Measurements from ENCODE around the gene ASXL1.

Gene ASXL1

DNA sequence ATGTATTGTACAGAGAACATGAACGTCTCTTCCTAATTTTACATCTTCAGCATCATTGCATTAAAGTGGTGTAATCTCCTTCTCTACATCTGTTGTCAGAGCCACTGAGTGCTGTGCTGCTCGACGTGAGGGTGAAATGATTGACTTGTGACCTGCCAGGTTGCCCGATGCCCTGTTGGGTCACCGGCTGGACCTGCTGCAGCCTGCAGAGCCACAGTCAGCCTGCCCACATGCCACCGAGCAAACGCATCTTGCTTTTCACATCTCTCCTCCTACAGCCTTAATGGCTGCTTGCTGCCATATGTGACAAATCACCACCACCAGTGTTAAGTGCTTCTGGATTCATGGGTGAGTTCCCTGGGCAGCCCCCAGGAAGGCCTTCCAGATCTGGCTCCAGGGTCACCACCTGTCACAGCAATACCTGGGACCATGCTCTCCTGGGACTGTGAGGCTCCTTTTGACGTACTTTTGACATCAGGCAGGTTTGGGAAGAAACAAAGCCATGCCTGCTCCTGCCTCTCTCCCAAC is 80.3 kb downstream of the ASXL1 start:
- DNase-seq = no peak

- DNase-seq = peak in 3 of 58 donors; percentile 24 to 53 (median 26)
Measured at GRCh38 chr20:32439132-32439829, 81.2 kb downstream of the ASXL1 start.

GRCh38 chr20:32440069-32440757 is 82.1 kb downstream of the ASXL1 start:
- DNase-seq = no peak

DNA sequence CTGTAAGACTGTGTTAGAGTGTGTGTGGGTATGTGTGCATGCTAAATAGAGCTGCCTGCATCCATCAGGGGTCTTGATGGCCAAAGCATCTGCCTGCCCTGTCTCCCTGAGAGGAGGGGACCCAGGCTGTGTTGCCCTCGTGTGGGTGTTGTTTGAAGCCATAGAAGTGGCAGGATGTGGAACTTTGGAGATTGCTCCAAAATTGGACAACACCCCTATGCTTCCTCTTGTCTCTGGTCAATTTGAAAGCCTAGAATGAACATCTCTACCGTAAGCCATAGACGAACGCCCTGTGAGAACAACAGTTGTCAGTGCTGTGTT is 82.6 kb downstream of the ASXL1 start:
- no peak for DNase-seq

DNA sequence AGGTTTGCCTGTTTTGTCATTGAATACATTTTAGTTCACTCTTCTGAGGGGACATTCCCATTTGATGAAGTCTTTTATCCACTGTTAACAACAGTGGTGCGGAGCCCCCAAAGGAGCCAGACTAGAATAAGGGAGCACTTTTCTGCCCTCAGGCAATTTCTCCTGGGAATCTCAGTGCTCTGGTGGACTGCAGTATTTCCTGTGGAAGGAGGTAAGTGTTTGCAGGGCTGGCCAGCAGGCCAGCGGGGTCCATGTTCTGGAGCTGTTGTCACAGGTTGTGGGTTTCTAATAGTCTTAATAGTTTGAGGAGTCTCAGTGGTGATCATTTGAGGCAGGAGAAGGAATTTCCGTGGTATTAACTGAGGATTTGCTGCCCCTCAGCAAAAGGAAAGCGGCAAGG is 83.5 kb downstream of the ASXL1 start:
- no peak for DNase-seq

GRCh38 chr20:32442630-32443373 is 84.7 kb downstream of the ASXL1 start:
- no peak for DNase-seq

GRCh38 chr20:32443386-32443974 is 85.3 kb downstream of the ASXL1 start:
- no peak for DNase-seq

- no peak for DNase-seq
Measured at GRCh38 chr20:32444474-32445220, 86.5 kb downstream of the ASXL1 start.

GRCh38 chr20:32445539-32446273 is 87.6 kb downstream of the ASXL1 start:
- DNase-seq = peak in 13 of 58 donors; percentile 20 to 69 (median 37)

- no peak for DNase-seq
Measured at GRCh38 chr20:32446301-32447100, 88.4 kb downstream of the ASXL1 start.

GRCh38 chr20:32447136-32448027 is 89.3 kb downstream of the ASXL1 start:
- no peak for DNase-seq

- DNase-seq = peak in 1 of 58 donors; percentile 22
Measured at GRCh38 chr20:32448306-32449056, 90.3 kb downstream of the ASXL1 start.

DNA sequence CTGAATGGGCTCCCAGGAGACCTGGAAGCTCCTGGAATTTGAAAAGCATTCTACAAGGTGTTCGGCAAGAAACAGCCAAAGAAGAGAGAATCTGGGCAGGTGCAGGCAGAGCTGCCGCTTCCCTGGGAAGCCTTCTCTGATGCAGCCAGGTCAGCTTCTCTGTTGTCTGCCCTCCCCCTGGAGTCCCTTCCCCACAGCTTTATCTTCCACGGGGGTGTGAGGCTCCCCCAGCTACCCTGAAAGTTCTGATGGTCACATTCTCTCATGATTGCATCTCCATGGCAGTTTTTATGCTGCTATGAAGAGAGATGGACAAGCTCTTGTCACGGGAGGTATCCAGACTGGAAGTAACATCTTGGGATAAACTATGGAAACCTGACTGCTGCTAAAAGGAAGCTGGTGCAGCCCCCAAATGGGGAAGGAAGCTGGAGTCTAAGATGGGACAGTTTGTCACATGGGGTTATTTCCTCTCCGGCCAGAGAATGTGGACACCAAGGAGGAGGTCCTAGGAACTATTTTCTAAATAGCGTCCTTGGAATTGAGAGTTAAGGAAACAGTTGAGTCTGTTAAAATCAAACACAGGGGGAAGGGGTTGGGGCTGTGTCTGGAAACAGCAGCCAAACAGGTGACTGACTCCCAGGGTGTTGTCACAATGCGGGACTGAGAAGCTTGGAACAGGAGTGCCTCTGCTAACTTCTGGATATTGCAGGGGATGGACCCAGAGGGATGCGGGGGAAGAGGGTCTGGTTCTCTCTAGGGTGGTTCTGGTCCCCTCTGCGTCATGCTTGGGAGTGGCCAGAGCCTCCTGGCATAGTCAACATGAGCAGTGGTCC is 91.1 kb downstream of the ASXL1 start:
- peak in 3 of 58 donors; percentile 27 to 41 (median 30) for DNase-seq

DNA sequence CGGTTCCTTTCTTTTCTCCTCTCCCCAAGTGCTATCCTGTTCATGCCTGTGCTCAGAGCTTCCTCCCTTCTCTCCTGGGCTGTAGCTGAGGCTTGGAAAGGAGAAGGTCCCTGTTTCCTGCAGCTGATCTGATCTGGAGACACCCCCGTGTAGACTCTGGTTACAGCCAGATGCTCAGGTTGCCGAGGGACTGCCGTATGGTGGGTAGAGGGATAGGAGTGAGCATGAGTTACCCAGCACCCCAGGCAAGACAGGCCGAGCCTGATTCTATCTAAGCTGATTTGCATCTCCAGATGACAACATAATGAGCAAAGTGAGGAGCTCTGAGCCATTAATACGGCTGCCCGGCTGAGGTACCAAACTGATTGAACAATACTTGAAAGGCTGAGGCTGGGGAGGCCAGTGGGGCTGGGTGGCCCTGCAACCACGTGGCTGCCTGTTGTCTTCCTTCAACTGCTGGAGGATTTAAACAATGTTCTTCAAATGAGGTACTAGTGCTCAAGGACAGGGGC is 91.8 kb downstream of the ASXL1 start:
- peak in 9 of 58 donors; percentile 18 to 49 (median 32) for DNase-seq

DNA sequence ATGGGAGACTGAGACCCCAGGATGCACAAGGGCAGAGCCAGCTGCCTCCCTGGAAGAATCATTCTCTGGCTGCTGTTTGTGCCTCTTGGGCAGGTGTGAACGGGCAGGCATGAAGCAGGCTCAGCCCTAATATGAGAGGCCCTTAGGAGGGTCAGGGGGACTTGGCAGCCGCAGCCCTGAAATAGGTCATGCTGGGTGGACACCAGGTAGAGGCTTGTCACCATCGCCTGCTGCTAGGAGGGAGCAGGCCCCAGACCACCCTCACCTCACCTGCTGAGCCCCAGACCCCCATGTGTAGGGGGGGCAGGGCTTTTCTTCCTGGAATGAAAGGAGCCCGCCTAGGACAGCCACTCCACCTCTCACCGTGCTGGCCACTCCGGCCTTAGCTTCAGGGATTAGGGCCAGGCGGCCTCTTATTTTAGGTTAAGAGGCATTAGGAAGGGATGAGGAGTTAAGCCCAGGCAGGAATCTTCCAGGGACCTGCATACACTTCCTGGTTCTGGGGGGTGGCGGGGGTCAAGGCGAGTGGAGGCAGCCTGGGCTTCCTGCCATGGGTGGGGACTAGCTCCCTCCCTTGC is 92.4 kb downstream of the ASXL1 start:
- DNase-seq = no peak

- DNase-seq = no peak
Measured at GRCh38 chr20:32451340-32451681, 93.2 kb downstream of the ASXL1 start.

All from anterior cingulate cortex (tissue), 58 donors.